Upper lobe of left lung (tissue), 4 donors: ENCODE measurements around the gene TEX22.

ENCODE experiments used
- POLR2A ChIP-seq, 4 donors: fragments of 450-650 bp; IDR thresholded peaks; one replicate each; pipeline ENCODE4 v1.5.1; 2016 to 2017; ENCODE audit warnings: antibody characterized with exemption in 4 of 4, mild to moderate bottlenecking in 2 of 4
- TF ChIP-seq, protein P1 (sequence below), 6 experiments: fragments of 450-650 bp in 4 of 6; fragments of 200-600 bp in 2 of 6; sonication (generic) in 2 of 6; IDR thresholded peaks; one replicate each; pipeline ENCODE4 v1.5.1; 2016 to 2019; ENCODE audit warnings: antibody characterized with exemption in 6 of 6

DNA sequence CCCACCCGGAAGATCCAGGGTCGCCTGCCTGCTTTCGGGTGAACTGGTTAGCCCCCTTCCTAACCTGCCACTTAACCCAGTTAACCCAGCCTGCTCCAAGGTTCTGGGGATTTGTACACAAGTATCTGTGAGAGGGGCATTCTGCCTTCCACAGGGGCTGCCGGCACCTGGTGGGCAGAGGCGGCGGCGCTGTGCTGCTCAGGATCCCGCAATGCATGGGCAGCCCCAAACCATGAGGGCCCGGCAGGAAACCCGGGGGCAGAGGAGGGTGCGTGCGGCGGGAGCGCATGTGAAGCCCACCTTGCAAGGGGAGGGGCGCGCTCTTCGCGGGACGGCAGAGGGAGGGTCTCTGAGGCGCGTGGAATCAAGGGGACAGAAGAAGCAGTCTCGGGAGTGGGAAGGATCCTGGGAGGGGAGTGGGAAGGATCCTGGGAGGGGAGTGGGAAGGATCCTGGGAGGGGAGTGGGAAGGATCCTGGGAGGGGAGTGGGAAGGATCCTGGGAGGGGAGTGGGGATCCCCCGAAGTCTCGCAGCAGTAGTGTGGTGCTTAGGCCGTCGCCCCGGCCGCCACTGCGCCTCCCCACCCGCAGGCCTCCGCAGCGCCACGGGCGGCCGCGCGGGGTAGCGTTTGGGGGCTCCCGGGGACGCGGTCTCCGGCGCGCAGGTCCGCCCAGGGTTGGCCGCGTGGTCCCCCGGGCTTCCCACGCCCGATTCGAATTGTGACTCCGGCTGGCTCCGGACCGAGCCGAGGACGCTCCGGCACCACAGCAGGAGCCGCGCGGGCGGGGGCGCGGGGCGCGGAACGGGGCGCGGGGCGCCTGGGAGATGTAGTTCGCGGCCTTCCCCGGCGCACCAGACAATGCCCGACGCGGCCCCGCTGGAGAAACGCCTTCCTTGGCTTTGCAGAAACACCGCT lies 16.4 kb downstream of the TEX22 start:
- TF ChIP-seq POLR2A (IDR thresholded peaks at IDR 0.05) = no peak
- TF ChIP-seq, protein P1, sequence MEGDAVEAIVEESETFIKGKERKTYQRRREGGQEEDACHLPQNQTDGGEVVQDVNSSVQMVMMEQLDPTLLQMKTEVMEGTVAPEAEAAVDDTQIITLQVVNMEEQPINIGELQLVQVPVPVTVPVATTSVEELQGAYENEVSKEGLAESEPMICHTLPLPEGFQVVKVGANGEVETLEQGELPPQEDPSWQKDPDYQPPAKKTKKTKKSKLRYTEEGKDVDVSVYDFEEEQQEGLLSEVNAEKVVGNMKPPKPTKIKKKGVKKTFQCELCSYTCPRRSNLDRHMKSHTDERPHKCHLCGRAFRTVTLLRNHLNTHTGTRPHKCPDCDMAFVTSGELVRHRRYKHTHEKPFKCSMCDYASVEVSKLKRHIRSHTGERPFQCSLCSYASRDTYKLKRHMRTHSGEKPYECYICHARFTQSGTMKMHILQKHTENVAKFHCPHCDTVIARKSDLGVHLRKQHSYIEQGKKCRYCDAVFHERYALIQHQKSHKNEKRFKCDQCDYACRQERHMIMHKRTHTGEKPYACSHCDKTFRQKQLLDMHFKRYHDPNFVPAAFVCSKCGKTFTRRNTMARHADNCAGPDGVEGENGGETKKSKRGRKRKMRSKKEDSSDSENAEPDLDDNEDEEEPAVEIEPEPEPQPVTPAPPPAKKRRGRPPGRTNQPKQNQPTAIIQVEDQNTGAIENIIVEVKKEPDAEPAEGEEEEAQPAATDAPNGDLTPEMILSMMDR (IDR thresholded peaks at IDR 0.05) = peak; percentile 88 to 95 (median 93)
